Measurements from ENCODE around the gene ANKRD53.
"Not testable (repeated sequence)": the region's sequence is repeated elsewhere in the genome, so short reads cannot be mapped to it uniquely, and the experiment has no call there.

The ANKRD53 gene

GRCh38 chr2:70992945-70993853 lies 14.8 kb downstream of the ANKRD53 start:
- no peak for DNase-seq (ENCODE audit: low spot score)

GRCh38 chr2:70994009-70994698 lies 15.7 kb downstream of the ANKRD53 start:
- DNase-seq (ENCODE audit: low spot score) = peak; percentile 55

GRCh38 chr2:70994699-70995425 lies 16.4 kb downstream of the ANKRD53 start, which contains the start of gene TEX261:
Gene TEX261, minus strand, starts transcription at chr2:70994873. Its CDS starts 116 bp downstream, at chr2:70994757.
- peak; percentile 94 for DNase-seq (ENCODE audit: low spot score)

GRCh38 chr2:70995426-70995729 lies 16.9 kb downstream of the ANKRD53 start:
- DNase-seq (ENCODE audit: low spot score) = peak; percentile 57

GRCh38 chr2:70998885-70999284 lies 20.5 kb downstream of the ANKRD53 start:
- not testable (repeated sequence) for DNase-seq (ENCODE audit: low spot score)

DNA sequence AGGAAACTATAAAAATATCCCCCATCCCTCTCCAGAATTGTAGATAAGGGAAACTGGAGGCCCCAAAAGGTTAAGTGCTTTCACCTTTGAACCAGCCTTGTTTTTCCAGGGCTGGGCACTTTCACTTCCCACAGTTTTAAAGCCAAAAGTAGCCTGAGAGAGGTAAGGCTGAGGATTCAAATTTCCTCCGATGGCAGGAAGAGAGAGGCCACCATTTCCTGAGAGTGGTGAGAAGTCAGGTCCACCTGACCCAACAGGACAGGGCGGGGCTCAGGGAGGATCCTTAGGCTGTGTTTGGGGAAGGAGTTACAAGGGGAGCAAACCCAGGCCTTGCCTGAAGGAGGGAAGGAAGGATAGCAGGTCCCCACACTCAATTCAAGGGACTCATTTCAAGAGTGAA lies 20.9 kb downstream of the ANKRD53 start:
- no peak for DNase-seq (ENCODE audit: low spot score)

DNA sequence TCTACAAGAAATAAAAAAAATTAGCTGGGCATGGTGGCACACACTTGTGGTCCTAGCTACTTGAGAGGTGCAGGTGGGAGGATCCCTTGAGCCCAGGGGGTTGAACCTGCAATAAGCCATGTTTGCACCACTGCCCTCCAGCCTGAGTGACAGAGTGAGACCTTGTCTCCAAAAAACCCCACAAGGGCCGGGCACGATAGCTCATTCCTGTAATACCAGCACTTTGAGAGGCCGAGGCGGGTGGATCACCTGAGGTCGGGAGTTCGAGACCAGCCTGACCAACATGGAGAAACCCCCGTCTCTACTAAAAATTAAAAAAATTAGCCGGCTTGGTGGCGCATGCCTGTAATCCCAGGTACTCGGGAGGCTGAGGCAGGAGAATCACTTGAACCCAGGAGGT lies 21.5 kb downstream of the ANKRD53 start:
- DNase-seq (ENCODE audit: low spot score) = not testable (repeated sequence)

GRCh38 chr2:71000780-71001591 lies 22.6 kb downstream of the ANKRD53 start:
- peak; percentile 87 for DNase-seq (ENCODE audit: low spot score)

DNA sequence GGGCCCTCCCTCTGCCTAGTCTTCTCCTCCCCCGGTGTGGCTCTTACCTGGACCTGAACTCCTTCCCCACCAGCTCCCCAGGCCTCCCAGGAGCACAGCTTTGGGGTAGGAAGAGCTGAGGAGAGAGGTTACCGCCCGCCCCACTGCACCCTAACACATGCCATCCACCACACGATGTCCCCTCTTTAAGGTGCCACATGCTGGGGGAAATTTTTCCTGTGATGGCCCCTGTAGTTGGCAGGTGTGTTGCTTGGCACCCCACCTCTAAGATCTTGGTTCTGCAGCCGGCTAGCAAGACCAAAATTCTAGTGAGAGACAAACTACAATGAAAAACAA lies 23.1 kb downstream of the ANKRD53 start:
- no peak for DNase-seq (ENCODE audit: low spot score)

GRCh38 chr2:71001981-71002570 lies 23.6 kb downstream of the ANKRD53 start:
- no peak for DNase-seq (ENCODE audit: low spot score)

DNA sequence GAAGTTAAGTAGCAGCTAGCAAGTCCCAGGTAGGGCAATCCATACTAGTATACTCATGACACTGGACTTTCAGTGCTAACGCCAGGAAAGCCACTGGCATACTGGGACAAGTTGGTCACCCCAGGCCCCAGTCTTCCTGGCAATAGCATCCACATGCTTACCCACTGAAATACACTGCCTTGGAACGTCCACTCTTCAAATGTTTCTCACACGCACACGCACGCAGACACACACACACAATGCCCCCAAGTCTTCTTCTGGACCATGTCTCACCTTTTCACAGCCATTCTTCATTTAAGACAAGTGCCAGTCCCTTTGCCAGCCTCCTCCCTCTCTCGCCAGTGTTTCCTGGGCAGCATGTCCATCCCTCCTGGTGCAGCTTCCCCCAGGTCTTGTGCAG lies 25.0 kb downstream of the ANKRD53 start:
- no peak for DNase-seq (ENCODE audit: low spot score)

DNA sequence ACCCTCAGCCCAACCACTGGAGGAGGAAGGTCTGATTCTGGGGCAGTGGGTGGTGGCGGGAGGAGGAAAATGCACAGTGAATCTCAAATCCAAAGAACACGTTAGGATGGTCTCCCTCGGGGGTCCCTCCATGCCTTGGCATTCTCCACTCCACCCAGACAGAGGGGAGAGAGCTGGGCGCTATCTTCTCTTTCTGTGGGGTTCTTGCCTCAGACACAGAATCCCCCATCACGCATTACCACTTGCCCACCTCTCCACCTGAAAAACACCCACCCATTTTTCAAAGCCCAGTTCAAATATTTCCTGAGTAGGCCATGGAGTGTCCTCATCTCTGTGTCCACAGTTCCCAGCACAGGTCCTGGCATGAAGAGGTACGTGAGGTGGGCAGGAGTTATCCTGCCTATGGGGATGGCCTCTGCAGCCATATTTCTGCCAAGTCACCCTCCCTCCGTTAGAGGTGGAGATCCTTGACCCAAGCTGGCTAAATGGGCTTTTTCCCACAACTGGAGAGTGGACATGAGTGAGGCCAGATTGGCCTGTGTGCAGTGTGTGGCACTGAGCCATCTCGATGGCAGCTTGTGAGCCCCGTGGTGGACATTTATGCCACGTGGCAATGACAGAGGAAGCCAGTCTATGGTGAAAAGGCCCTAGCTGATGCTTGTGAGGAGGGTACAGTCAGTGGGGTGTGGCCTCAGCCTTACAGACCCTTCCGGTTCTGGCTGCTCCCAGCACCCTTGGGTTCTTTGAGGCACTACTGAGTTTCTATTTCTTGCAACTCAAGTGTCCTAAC lies 25.7 kb downstream of the ANKRD53 start:
- DNase-seq (ENCODE audit: low spot score) = no peak

- no peak for DNase-seq (ENCODE audit: low spot score)
Observed at GRCh38 chr2:71004857-71005256, 26.4 kb downstream of the ANKRD53 start.

GRCh38 chr2:71005271-71006202 lies 27.1 kb downstream of the ANKRD53 start:
- no peak for DNase-seq (ENCODE audit: low spot score)

GRCh38 chr2:71006323-71006722 lies 27.9 kb downstream of the ANKRD53 start:
- DNase-seq (ENCODE audit: low spot score) = no peak

- no peak for DNase-seq (ENCODE audit: low spot score)
Observed at GRCh38 chr2:71006955-71007799, 28.7 kb downstream of the ANKRD53 start.

GRCh38 chr2:71008342-71008741 lies 29.9 kb downstream of the ANKRD53 start:
- no peak for DNase-seq (ENCODE audit: low spot score)

GRCh38 chr2:71011786-71012185 lies 33.4 kb downstream of the ANKRD53 start:
- DNase-seq (ENCODE audit: low spot score) = not testable (repeated sequence)

DNA sequence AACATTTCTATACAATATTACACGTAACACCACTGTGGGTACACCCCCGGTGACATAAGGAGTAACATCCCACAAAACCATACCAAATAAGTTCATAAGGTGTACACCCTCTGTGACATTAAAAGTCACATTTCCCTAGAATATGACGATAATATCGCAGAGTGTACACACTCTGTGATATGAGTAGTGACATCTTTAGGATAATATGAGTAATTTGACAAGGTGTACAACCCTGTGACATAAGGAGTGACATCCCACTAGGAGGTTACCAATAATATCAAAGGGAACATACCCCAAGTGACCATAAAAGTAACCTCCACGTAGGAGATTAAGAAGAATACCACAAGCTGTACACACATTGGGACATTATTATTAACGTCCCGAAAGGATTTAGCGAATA lies 40.2 kb downstream of the ANKRD53 start:
- no peak for DNase-seq (ENCODE audit: low spot score)
